ENCODE results near the gene ENO1.
"Not testable (repeated sequence)": the region's sequence is repeated elsewhere in the genome, so short reads cannot be mapped to it uniquely, and the experiment has no call there.

GRCh38 chr1:8886031-8886524, 7.6 kb upstream of the ENO1 start:
- not testable (repeated sequence) for TF ChIP-seq CTCF (IDR thresholded peaks at IDR 0.05; ENCODE audit: extremely low read depth in 1 of 2, insufficient read depth in 1 of 2, low read depth in 1 of 2, low read length in 2 of 2); POLR2AphosphoS5 (IDR thresholded peaks at IDR 0.05; ENCODE audit: insufficient read depth, low read depth, low read length); MAX (IDR thresholded peaks at IDR 0.05; ENCODE audit: insufficient read depth, insufficient read length)

Data from endothelial cell of umbilical vein (primary cell).